ENCODE results near the gene PLD1.

GRCh38 chr3:171796625-171797264 is 13.5 kb downstream of the PLD1 start:
- TF ChIP-seq, protein P1, sequence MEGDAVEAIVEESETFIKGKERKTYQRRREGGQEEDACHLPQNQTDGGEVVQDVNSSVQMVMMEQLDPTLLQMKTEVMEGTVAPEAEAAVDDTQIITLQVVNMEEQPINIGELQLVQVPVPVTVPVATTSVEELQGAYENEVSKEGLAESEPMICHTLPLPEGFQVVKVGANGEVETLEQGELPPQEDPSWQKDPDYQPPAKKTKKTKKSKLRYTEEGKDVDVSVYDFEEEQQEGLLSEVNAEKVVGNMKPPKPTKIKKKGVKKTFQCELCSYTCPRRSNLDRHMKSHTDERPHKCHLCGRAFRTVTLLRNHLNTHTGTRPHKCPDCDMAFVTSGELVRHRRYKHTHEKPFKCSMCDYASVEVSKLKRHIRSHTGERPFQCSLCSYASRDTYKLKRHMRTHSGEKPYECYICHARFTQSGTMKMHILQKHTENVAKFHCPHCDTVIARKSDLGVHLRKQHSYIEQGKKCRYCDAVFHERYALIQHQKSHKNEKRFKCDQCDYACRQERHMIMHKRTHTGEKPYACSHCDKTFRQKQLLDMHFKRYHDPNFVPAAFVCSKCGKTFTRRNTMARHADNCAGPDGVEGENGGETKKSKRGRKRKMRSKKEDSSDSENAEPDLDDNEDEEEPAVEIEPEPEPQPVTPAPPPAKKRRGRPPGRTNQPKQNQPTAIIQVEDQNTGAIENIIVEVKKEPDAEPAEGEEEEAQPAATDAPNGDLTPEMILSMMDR (conservative IDR thresholded peaks at IDR 0.05): no peak
- no peak for TF ChIP-seq EZH2 (IDR thresholded peaks at IDR 0.05; ENCODE audit: low read depth)

Measured in PC-9 (cell line).